HUES48 (cell line): ENCODE data around the gene EXD3.

ENCODE experiments used
- H3K27ac ChIP-seq: one replicate; pipeline ENCODE4 v1.7.0; 2013; ENCODE audit warnings: low read depth, low read length, inconsistent platforms
- H3K27me3 ChIP-seq: 2 replicates; pipeline ENCODE4 v1.6.1; 2013; ENCODE audit warnings: mild to moderate bottlenecking, low read length; ENCODE audit not compliant: control insufficient read depth, insufficient read depth
- H3K36me3 ChIP-seq: 2 replicates; pipeline ENCODE4 v1.6.1; 2013; ENCODE audit warnings: low read length; ENCODE audit not compliant: control insufficient read depth, insufficient read depth
- H3K4me1 ChIP-seq: 2 replicates; pipeline ENCODE4 v1.6.1; 2013; ENCODE audit warnings: mild to moderate bottlenecking, low read length; ENCODE audit not compliant: control insufficient read depth, insufficient read depth
- H3K4me3 ChIP-seq: 2 replicates; pipeline ENCODE4 v1.5.1; 2013; ENCODE audit warnings: mild to moderate bottlenecking, low read depth, low read length
- H3K9ac ChIP-seq: 2 replicates; pipeline ENCODE4 v1.6.1; 2013; ENCODE audit warnings: mild to moderate bottlenecking, low read depth, low read length, moderate library complexity
- H3K9me3 ChIP-seq: 2 replicates; pipeline ENCODE4 v1.6.1; 2013; ENCODE audit warnings: low read length; ENCODE audit not compliant: control insufficient read depth, insufficient read depth

Gene EXD3

GRCh38 chr9:137312852-137313325, 110.1 kb downstream of the EXD3 start:
- Histone ChIP-seq H3K9ac (no peak overlapping the region), H3K36me3 (no peaks in the 10 kb centered on the region), H3K4me1 (no peaks in the 10 kb centered on the region), H3K9me3 (no peaks in the 10 kb centered on the region), H3K27me3 (no peaks in the 10 kb centered on the region), H3K27ac (no peak overlapping the region), H3K4me3 (no peak overlapping the region)

GRCh38 chr9:137311986-137312851, 110.7 kb downstream of the EXD3 start:
- H3K27ac ChIP-seq = no peak overlapping the region
- H3K27me3 ChIP-seq = no peaks in the 10 kb centered on the region
- H3K9me3 ChIP-seq = no peaks in the 10 kb centered on the region
- H3K9ac ChIP-seq = no peak overlapping the region
- H3K4me1 ChIP-seq = no peaks in the 10 kb centered on the region
- H3K36me3 ChIP-seq = no peaks in the 10 kb centered on the region
- no peak overlapping the region for H3K4me3 ChIP-seq

- Histone ChIP-seq H3K36me3 (no peaks in the 10 kb centered on the region), H3K9ac (no peak overlapping the region), H3K4me1 (no peaks in the 10 kb centered on the region), H3K4me3 (no peak overlapping the region), H3K9me3 (no peaks in the 10 kb centered on the region), H3K27me3 (no peaks in the 10 kb centered on the region), H3K27ac (no peak overlapping the region)
Measured at GRCh38 chr9:137311171-137311985, 111.6 kb downstream of the EXD3 start.

GRCh38 chr9:137310189-137311052, 112.5 kb downstream of the EXD3 start:
- H3K4me1 ChIP-seq = peaks cover 6% of the 10 kb centered on the region; the same call in 1 of the 2 replicates
- no peak overlapping the region for H3K27ac ChIP-seq
- no peaks in the 10 kb centered on the region for H3K27me3 ChIP-seq
- no peaks in the 10 kb centered on the region for H3K9me3 ChIP-seq
- no peaks in the 10 kb centered on the region for H3K36me3 ChIP-seq
- no peak overlapping the region for H3K9ac ChIP-seq
- no peak overlapping the region for H3K4me3 ChIP-seq

- no peak overlapping the region for H3K27ac ChIP-seq
- no peak overlapping the region for H3K9ac ChIP-seq
- no peaks in the 10 kb centered on the region for H3K27me3 ChIP-seq
Measured at GRCh38 chr9:137309368-137310188, 113.4 kb downstream of the EXD3 start.

GRCh38 chr9:137308057-137308619, 114.8 kb downstream of the EXD3 start:
- H3K9ac ChIP-seq = no peak overlapping the region
- H3K9me3 ChIP-seq = no peaks in the 10 kb centered on the region
- H3K4me1 ChIP-seq = peaks cover 14% of the 10 kb centered on the region; the same call in 1 of the 2 replicates
- peaks cover 9% of the 10 kb centered on the region for H3K27me3 ChIP-seq
- H3K36me3 ChIP-seq = no peaks in the 10 kb centered on the region
- H3K27ac ChIP-seq = no peak overlapping the region
- H3K4me3 ChIP-seq = no peak overlapping the region

More at GRCh38 chr9:137309368-137310188, 113.4 kb downstream of the EXD3 start:
- peaks cover 9% of the 10 kb centered on the region; the same call in 1 of the 2 replicates for H3K4me1 ChIP-seq
- no peaks in the 10 kb centered on the region for H3K36me3 ChIP-seq
- no peak overlapping the region for H3K4me3 ChIP-seq
- H3K9me3 ChIP-seq = no peaks in the 10 kb centered on the region

- Histone ChIP-seq H3K9me3 (no peaks in the 10 kb centered on the region), H3K27me3 (peaks cover 15% of the 10 kb centered on the region), H3K36me3 (no peaks in the 10 kb centered on the region), H3K4me1 (peaks cover 21% of the 10 kb centered on the region; the same call in 1 of the 2 replicates), H3K4me3 (no peak overlapping the region), H3K9ac (no peak overlapping the region), H3K27ac (no peak overlapping the region)
Measured at GRCh38 chr9:137307255-137308056, 115.5 kb downstream of the EXD3 start.

GRCh38 chr9:137306850-137307254, 116.1 kb downstream of the EXD3 start:
- H3K4me3 ChIP-seq = no peak overlapping the region
- peaks cover 21% of the 10 kb centered on the region; the same call in 1 of the 2 replicates for H3K4me1 ChIP-seq
- no peaks in the 10 kb centered on the region for H3K36me3 ChIP-seq
- H3K9ac ChIP-seq = no peak overlapping the region
- no peak overlapping the region for H3K27ac ChIP-seq
- H3K27me3 ChIP-seq = peaks cover 15% of the 10 kb centered on the region
- no peaks in the 10 kb centered on the region for H3K9me3 ChIP-seq

GRCh38 chr9:137306066-137306849, 116.7 kb downstream of the EXD3 start:
- Histone ChIP-seq H3K9me3 (no peaks in the 10 kb centered on the region), H3K27me3 (peaks cover 15% of the 10 kb centered on the region), H3K4me3 (no peak overlapping the region), H3K36me3 (no peaks in the 10 kb centered on the region), H3K4me1 (peaks cover 21% of the 10 kb centered on the region; the same call in 1 of the 2 replicates), H3K9ac (no peak overlapping the region), H3K27ac (no peak overlapping the region)
